Mucosa of stomach (tissue), 1 donor: ENCODE measurements around the gene TMED10.

ENCODE experiments used
- H3K27me3 ChIP-seq: one replicate; pipeline ENCODE4 v1.7.0; 2013; ENCODE audit warnings: mild to moderate bottlenecking, low read length; ENCODE audit not compliant: control insufficient read depth, insufficient read depth
- H3K36me3 ChIP-seq: one replicate; pipeline ENCODE4 v1.7.0; 2013; ENCODE audit warnings: low read length; ENCODE audit not compliant: control insufficient read depth, insufficient read depth
- H3K4me1 ChIP-seq: one replicate; pipeline ENCODE4 v1.7.0; 2013; ENCODE audit warnings: mild to moderate bottlenecking, low read length; ENCODE audit not compliant: control insufficient read depth, insufficient read depth
- H3K4me3 ChIP-seq: one replicate; pipeline ENCODE4 v1.7.0; 2013; ENCODE audit warnings: low read length
- H3K9ac ChIP-seq: one replicate; pipeline ENCODE4 v1.7.0; 2013; ENCODE audit warnings: mild to moderate bottlenecking, low read length, moderate library complexity
- H3K9me3 ChIP-seq: one replicate; pipeline ENCODE4 v1.7.0; 2013; ENCODE audit warnings: mild to moderate bottlenecking, low read length, moderate library complexity; ENCODE audit not compliant: control insufficient read depth
- donor health status: Pancreatic carcinoma.

TMED10 gene

DNA sequence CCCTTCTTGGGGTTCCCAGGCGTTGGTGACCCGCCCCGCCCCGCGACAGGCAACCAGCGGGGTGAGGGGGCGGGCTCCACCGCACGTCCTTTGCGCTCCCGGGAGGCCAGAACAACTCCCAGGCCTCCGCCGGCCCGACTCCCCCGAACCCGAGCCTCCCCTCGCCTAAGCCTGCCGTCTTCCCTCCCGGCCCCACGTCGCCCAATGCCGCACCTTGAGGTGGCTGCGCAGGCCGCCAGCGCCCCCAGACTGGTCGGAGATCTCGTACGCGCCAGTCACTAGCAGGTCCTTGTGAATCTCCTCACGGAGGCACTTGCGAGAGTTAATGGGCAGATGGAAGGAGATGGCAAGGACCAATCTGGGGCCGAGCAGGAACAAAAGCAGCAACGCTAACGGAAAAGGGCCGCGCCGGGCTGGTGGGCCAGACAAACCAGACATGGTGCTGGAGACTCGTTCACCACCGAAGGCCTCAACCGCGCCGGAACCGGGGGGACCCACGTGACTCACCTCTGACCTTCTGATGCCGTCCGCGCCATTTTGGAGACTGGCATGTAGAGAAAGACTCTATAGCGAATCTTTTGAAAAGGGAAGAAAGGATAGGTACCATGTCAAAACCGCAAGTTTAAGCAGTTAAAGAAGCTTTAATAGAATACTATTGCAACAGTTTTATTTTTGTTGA lies at the start of gene TMED10:
TMED10 (minus strand) TSS at position 471 of the 679 bp plus-strand sequence; CDS start at position 438, 33 bp downstream.
- Histone ChIP-seq H3K9ac (peak within 1 kb of the TSS; percentile 83), H3K9me3 (no peaks in the 10 kb centered on the region), H3K27me3 (no peaks in the 10 kb centered on the region), H3K4me1 (peaks cover 11% of the 10 kb centered on the region), H3K4me3 (peak within 1 kb of the TSS; percentile 78), H3K36me3 (no peaks in the 10 kb centered on the region)

DNA sequence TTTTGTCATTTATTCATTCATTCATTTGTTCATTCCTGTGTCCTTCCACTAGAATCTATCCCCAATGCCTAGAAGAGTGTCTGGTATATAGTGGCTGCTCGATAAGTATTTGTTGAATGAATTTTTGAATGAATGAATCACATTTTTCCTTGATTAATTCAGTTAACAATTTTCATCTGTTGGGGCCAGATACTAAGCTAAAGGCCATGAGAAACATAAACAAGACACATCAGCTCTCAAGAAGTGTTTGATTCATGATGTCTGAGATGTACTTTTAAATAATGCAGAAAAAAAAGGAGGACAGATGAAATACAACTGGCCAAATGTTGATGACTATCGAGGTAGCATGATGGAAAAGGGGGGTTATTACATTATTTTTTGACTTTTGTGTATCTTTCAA lies 48.1 kb upstream of the TMED10 start:
- Histone ChIP-seq H3K9me3 (no peaks in the 10 kb centered on the region), H3K9ac (no peak overlapping the region), H3K27me3 (no peaks in the 10 kb centered on the region), H3K36me3 (no peaks in the 10 kb centered on the region), H3K4me1 (peaks cover 57% of the 10 kb centered on the region), H3K4me3 (no peak overlapping the region)

DNA sequence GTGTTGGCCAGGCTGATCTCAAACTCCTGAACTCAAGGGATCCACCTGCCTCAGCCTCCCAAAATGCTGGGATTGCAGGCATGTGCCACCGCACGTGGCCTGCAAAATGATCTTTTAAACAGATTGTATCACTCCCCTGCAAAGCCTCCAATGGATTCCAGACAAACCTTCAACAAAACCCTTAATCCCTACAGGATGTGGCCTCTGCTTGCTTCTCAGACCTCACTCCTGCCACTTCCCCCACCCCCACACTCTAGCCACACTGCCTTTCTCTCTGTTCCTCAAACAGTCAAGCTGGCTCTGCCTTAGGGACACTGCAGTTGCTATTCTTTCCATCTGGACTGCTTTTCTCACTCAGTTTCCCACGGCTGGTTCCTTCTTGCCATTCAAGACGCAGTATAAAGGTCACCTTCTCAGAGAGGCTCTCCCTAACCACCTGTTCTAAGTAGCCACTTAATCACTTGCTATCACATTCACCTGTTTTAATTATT lies 47.3 kb upstream of the TMED10 start:
- Histone ChIP-seq H3K9me3 (no peaks in the 10 kb centered on the region), H3K4me1 (peaks cover 48% of the 10 kb centered on the region), H3K36me3 (no peaks in the 10 kb centered on the region), H3K9ac (peak overlapping the region; percentile 50), H3K4me3 (no peak overlapping the region), H3K27me3 (no peaks in the 10 kb centered on the region)

DNA sequence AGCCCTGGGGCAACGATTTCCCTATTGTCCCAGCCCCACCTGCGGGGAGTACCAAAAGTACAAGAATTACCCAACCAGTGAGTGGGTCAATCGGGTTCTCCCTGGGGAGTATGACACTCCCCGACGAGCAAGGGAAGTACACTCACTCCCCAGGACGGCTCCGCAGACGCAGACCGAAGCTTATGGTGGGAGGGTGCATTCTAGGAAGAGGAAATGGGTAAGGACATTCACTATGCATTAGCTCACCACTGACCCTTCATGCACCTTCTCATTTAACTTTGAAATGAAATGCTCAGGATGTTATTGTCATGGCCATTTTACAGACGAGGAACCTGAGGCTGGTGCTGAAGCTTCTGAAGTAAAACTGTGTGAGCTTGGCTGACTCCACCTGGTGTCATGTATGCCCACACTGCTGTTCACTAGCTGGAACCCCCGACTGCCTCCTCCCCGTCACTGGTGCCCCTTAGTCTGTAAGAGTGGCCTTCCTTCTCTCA lies 45.8 kb upstream of the TMED10 start:
- no peaks in the 10 kb centered on the region for H3K27me3 ChIP-seq
- H3K4me1 ChIP-seq: peaks cover 34% of the 10 kb centered on the region
- no peak overlapping the region for H3K4me3 ChIP-seq
- no peaks in the 10 kb centered on the region for H3K9me3 ChIP-seq
- H3K9ac ChIP-seq: no peak overlapping the region
- H3K36me3 ChIP-seq: no peaks in the 10 kb centered on the region

DNA sequence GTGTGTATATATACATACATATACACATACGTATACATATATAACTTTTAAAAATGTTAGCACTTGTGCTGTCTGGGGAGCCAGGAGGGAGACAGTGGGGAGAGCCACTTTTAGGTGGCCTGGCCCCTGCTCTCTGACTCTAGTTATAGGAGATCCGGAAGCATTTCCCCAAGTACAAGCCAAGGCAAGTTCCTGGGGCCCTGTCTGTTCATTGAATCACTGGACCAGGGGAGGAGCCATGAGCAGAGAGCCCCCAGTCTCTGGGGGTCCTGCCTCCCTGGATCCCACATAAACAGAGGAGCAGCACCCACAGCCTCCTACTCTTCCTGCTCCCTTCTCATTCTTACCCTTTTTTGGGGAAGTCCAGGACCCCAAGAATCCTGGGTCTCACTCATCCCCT lies 45.4 kb upstream of the TMED10 start:
- Histone ChIP-seq H3K4me3 (no peak overlapping the region), H3K36me3 (no peaks in the 10 kb centered on the region), H3K4me1 (peaks cover 29% of the 10 kb centered on the region), H3K27me3 (no peaks in the 10 kb centered on the region), H3K9me3 (no peaks in the 10 kb centered on the region), H3K9ac (no peak overlapping the region)

DNA sequence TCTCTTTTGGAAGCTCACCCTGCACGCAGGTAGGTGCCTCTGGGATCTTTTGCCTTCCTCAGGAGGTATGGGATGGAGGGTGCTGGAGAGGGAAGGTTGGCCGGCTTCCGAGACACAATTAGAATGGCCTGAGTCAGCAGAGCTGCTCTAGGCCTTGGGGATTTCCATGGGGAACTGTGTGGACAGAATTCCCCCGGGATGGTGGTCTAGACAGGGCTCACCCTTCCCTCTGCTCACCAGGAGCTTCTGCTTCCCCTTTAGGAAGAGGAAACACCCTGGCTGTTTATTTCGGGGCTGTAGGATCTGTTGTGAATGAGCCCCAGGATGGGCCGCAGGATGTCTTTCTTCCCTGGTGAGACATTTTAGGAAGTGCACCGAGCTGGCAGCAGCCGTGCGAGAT lies 43.7 kb upstream of the TMED10 start:
- peaks cover 24% of the 10 kb centered on the region for H3K4me1 ChIP-seq
- no peaks in the 10 kb centered on the region for H3K9me3 ChIP-seq
- no peaks in the 10 kb centered on the region for H3K27me3 ChIP-seq
- no peak overlapping the region for H3K9ac ChIP-seq
- no peaks in the 10 kb centered on the region for H3K36me3 ChIP-seq
- H3K4me3 ChIP-seq: no peak overlapping the region

DNA sequence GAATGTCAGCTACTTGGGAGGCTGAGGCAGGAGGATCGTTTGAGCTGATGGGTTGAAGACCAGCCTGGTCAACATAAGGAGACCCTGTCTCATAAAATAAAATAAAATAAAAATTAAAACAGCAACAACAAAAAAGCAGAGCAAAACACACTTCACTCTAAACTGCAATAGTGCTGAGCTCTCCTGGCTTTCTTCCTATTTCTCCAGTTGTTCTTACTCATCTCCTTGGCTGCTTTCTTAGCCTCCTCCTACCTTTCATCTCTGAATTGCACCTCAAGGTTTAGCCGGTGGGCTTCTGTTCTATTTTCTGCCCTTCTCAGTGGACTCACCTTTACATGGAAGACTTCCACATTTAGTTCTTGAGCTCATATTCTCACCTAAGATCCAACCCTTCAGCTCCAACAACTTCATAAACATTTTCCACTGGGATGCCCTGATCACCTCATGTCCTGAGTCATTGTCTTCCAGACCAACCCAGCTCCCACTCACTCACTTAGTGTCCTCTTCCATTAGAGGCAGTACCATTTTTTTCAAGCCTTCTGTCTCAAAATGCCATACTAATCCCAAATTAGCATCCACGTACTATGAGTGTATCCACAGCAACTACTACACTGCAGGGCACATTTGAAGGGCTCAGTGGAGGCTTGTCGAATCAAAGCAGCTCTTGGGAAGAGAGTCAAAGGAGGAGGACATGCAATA lies 41.2 kb upstream of the TMED10 start:
- peaks cover 9% of the 10 kb centered on the region for H3K4me1 ChIP-seq
- H3K36me3 ChIP-seq: no peaks in the 10 kb centered on the region
- no peaks in the 10 kb centered on the region for H3K9me3 ChIP-seq
- no peak overlapping the region for H3K9ac ChIP-seq
- no peak overlapping the region for H3K4me3 ChIP-seq
- no peaks in the 10 kb centered on the region for H3K27me3 ChIP-seq

DNA sequence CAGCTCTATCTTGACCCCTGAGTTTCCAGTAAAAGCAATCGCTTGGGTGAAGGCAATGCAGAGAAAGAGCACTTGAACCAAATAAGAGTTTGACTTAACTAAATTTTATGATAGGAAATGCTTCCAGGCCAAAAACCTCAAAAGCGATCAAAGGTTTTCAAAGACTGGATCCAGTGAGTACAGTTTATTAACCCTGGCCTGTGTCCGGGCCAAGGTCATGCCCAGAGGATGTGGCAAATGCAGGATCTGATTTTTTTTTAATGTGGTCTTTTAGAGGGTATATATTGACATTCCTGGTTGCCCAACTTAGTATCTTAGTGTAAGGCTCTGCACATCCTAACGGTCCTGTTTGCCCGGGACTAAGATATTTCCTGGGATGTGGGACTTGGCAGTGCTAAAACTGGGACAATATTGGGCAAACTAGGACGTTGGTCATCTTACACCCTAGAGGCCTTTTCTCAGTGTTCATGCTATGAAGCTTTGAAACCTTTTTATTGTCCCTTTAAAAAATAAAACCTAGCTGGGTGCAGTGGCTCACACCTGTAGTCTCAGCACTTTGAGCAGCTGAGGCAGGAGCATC lies 40.1 kb upstream of the TMED10 start:
- no peaks in the 10 kb centered on the region for H3K36me3 ChIP-seq
- no peaks in the 10 kb centered on the region for H3K27me3 ChIP-seq
- H3K9ac ChIP-seq: no peak overlapping the region
- no peaks in the 10 kb centered on the region for H3K4me1 ChIP-seq
- H3K9me3 ChIP-seq: no peaks in the 10 kb centered on the region
- no peak overlapping the region for H3K4me3 ChIP-seq

DNA sequence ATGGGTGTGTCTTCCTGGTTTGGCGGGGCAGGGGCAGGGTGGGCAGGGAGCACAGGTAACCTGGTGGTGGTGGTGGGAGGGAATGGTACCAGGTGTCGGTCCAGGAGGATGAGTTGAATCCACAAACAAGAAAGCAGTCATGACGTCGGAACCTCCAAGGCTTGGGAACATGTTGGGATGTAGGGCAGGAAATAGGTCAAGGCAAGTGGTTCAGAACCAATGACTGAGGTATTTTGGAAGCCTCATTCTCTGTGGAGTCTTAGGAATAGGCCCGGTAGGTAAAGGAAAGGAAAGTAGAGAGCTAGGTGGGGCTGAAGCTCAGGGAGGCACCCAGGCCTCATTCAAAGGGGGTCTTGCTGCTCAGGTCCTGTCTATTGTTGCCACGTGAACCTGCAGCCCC lies 39.1 kb upstream of the TMED10 start:
- H3K4me1 ChIP-seq: no peaks in the 10 kb centered on the region
- H3K36me3 ChIP-seq: no peaks in the 10 kb centered on the region
- H3K4me3 ChIP-seq: no peak overlapping the region
- no peak overlapping the region for H3K9ac ChIP-seq
- H3K27me3 ChIP-seq: no peaks in the 10 kb centered on the region
- H3K9me3 ChIP-seq: no peaks in the 10 kb centered on the region

DNA sequence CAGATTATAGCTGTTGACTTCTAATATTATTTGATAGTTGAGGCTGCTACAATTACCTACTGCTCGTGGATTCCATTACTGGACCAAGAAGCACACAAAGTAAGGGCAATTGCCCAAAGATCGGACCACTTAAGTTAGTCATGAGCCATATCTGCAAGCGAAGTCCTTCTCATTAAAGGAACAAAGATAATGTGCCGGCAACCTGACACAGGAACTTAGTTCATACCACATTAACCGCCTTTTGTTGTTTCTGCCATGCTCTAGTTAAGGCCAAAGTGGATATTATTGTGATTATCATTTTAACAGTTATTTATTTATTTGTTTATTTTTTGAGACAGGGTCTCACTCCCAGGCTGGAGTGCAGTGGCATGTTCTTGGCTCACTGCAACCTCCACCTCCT lies 38.1 kb upstream of the TMED10 start:
- H3K9me3 ChIP-seq: no peaks in the 10 kb centered on the region
- H3K36me3 ChIP-seq: no peaks in the 10 kb centered on the region
- H3K27me3 ChIP-seq: no peaks in the 10 kb centered on the region
- no peak overlapping the region for H3K4me3 ChIP-seq
- H3K4me1 ChIP-seq: no peaks in the 10 kb centered on the region
- H3K9ac ChIP-seq: no peak overlapping the region

DNA sequence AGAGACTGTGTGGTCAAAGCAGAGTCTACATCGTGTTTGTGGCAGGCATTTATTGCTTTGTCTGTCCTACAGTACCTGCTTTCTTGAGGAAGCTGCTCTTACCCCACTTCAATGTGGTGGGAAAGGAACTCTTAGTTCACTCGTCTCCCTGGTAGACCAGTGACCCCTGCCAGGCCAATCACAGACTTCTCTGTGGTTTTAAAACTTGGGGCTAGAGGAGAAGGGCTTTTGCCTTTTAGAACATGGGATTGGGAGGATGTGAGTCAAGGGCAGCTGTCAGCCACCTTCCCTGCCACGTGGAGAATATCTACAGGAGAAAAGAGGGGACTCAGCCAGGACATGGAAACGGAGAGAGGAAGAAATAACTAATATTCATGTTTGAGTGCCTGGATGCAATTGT lies 36.8 kb upstream of the TMED10 start:
- no peak overlapping the region for H3K4me3 ChIP-seq
- no peaks in the 10 kb centered on the region for H3K27me3 ChIP-seq
- H3K9me3 ChIP-seq: no peaks in the 10 kb centered on the region
- peaks cover 4% of the 10 kb centered on the region for H3K4me1 ChIP-seq
- H3K9ac ChIP-seq: no peak overlapping the region
- no peaks in the 10 kb centered on the region for H3K36me3 ChIP-seq

DNA sequence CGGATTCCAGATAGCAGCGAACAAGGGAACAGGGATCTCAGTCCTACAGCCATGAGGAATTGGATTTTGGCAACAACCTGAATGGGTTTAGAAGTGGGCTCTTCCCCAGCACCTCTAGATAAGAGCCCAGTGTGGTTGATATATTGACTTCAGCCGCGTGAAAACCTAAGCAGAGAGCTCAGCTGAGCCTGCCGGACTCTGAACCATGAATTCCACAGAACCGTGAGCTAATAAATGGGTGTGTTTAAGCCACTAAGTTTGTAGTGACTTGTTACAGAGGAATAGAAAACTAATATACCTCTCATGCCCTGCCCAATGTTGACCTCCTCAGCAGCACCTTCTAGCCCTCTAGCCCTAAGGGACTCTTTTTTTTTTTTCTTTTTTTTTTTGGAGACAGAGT lies 32.4 kb upstream of the TMED10 start:
- H3K9me3 ChIP-seq: no peaks in the 10 kb centered on the region
- no peak overlapping the region for H3K4me3 ChIP-seq
- H3K4me1 ChIP-seq: peaks cover 26% of the 10 kb centered on the region
- H3K36me3 ChIP-seq: no peaks in the 10 kb centered on the region
- no peak overlapping the region for H3K9ac ChIP-seq
- H3K27me3 ChIP-seq: no peaks in the 10 kb centered on the region
